ENCODE data around the gene DAZAP2.
"Not testable (repeated sequence)": the region's sequence is repeated elsewhere in the genome, so short reads cannot be mapped to it uniquely, and the experiment has no call there.

Gene DAZAP2

DNA sequence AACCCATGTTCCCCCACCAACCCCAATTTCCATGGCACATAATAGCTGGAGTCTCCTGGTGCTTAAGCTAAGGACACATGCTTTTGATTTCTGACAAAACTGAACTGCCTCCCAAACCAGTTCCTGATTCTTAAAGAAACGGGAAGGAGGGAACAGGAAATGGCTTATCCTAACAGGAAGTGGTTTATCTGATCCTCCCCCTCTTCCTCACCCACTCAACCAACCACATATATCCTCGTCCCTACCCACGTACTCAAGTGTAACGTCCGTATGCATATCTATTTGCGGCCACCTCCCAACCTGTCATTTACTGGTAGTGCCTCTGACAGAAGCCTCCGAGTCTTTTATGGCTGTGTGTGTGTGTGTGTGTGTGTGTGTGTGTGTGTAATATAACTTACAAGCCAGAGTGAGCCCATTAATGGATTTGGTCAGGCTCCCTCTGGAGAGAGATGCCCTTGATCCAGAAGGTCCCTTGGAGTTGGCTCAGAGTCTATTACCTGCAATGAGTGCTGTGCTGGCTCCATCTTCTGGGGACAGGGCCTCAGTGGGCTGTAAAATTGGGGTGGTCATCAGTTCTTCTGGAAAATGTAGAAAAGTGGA, 7.7 kb downstream of the DAZAP2 start:
- DNase-seq (ENCODE audit: low read depth in 2 of 2, low spot score in 1 of 2): no peak

DNA sequence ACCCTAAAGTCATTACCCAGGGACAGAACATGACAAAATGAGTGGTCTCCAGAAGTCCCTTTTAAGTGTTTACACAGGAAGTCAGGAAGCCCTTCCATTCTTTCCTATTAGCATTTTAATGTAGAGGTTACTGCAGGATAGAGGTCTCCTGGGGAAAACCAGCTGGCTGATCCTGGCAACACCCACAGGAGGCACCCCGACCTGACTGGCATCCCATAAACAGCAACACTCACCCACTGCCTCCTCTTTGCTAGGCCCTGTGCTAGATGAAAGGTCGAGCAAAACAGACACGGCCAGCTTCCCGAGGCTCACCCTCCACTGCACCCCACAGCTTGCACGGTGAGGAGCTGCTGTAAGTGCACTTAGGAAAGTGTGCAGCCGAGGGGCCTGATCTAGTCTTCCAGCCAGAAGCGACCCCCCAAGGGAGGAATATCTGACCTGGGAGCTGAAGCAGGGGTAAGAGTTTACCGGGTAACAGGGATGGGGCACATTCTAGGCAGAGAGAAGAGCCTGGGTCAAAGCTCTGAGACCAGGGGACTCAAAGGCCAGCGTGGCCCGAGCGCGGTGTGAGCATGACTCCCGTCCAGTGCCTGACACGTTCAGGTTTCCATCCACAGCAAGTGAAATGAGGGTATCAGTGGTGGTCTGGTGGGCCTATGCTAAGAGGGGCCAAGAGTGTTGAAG, 9.0 kb downstream of the DAZAP2 start:
- no peak for DNase-seq (ENCODE audit: low read depth in 2 of 2, low spot score in 1 of 2)

DNA sequence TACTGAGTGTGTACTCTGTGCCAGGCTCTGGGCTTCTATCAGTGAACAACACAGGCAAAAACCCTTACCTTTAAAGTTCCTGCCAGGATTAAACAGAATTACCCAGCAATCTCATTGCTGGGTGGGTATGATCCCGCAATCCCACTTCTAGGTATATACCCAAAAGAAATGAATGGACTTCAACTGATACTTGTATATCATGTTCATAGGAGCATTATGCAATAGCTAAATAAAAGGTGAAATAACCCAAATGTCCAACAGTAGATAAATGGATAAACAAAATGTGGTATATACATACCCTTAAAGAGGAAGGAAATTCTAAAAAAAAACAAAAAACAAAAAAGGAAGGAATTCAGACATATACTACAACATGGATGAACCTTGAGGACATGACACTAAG, 14.7 kb downstream of the DAZAP2 start:
- DNase-seq (ENCODE audit: low read depth in 2 of 2, low spot score in 1 of 2): no peak

DNA sequence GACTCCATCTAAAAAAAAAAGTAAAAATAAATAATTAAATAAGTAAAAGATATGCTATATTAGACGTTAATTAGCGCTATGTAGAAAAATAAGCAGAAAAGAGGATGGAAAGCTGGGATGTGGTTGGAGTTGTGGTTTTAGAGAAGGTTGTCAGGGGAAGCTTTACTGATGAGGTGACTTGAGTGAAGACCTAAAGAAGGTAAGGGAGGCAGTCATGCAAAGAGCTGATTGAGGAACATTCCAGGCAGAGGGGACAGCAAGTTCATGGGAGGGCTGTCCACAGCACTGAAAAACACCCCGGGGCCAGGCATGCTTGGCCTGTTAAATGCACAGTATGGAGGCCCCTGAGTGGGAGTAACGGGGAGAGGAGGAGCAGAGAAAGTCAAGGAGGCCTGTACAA, 15.9 kb downstream of the DAZAP2 start:
- no peak for DNase-seq (ENCODE audit: low read depth in 2 of 2, low spot score in 1 of 2)

DNA sequence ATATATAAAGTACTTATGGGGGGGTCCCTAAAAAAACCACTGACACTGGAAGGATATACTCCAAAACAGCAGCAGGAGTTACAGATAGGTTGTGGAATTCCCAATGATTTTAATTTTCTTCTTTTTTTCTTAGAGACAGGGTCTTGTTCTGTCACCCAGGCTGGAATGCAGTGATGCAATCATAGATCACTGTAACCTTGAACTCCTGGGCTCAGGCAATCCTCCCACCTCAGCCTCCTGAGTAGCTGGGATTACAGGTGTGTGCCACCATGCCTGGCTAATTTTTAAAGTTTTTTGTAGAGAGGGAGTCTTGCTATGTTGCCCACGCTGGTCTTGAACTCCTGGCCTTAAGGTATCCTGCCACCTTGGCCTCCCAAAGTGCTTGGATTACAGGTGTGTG, 21.0 kb downstream of the DAZAP2 start:
- DNase-seq (ENCODE audit: low read depth in 2 of 2, low spot score in 1 of 2): not testable (repeated sequence)

DNA sequence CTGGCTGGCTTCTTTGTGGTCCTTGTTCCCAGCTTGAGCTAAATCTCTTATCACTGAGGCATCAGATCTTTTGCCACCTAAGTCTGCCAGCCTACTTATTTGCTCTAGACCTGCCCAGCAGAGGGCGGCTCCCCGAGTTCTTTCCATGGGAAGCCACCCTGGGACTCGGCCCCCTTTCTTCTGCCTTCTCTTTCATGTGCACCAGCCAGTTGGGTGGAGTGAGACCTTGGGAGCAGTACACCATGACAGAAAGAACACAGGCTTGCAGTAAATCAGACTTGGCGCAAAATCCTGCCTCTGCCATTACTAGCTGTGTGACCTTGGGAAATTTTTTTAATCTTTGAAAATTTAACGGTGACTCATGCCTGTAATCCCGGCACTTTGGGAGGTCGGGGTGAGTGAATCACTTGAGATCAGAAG, 24.1 kb downstream of the DAZAP2 start:
- no peak for DNase-seq (ENCODE audit: low read depth in 2 of 2, low spot score in 1 of 2)

DNA sequence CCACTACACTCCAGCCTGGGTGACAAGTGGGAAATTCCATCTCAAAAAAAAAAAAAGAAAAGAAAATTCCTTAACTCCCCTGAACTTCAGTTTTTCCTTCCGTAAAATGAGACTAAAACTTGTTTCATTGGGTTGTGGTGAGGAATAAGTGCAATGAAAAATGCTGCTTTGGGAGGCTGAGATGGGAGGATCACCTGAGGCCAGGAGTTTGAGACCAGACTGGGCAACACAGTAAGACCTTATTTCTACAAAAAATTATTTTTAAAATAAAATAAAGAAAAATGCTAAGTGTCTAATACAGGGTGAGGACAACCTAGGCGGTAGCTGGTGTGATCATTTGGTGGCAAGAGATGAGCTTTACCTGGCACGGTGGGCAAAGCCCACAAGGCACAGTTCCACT, 24.7 kb downstream of the DAZAP2 start:
- DNase-seq (ENCODE audit: low read depth in 2 of 2, low spot score in 1 of 2): no peak

DNA sequence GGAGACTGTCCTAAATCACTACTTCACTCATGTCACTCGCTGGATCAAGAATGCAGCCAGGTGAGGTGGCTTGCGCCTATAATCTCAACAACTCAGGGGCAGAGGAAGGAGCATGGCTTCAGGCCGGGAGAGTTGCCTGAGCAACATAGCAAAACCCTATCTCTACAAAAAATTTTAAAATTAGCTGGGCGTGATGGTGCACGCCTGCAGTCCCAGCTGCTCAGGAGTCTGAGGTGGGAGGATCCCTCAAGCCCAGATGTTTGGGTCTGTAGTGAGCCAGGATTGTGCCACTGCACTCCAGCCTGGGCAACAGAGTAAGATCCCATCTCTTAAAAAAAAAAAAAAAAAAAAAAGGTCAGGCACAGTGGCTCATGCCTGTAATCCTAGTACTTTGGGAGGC, 25.7 kb downstream of the DAZAP2 start:
- no peak for DNase-seq (ENCODE audit: low read depth in 2 of 2, low spot score in 1 of 2)

DNA sequence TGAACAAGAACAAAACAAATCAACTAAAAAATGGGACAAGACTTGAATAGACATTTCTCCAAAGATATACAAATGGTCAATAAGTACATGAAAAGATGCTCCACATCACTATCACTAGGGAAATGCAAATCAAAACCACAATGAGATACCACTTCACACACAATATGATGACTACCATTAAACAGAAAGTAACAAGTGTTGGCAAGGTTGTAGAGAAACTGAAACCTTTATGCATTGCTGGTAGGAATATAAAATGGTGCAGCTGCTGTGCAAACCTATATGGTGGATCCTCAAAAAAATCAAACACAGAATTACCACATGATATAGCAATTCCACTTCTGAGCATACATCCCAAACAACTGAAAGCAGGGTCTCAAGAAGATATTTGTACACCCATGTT, 26.4 kb downstream of the DAZAP2 start:
- DNase-seq (ENCODE audit: low read depth in 2 of 2, low spot score in 1 of 2): no peak

DNA sequence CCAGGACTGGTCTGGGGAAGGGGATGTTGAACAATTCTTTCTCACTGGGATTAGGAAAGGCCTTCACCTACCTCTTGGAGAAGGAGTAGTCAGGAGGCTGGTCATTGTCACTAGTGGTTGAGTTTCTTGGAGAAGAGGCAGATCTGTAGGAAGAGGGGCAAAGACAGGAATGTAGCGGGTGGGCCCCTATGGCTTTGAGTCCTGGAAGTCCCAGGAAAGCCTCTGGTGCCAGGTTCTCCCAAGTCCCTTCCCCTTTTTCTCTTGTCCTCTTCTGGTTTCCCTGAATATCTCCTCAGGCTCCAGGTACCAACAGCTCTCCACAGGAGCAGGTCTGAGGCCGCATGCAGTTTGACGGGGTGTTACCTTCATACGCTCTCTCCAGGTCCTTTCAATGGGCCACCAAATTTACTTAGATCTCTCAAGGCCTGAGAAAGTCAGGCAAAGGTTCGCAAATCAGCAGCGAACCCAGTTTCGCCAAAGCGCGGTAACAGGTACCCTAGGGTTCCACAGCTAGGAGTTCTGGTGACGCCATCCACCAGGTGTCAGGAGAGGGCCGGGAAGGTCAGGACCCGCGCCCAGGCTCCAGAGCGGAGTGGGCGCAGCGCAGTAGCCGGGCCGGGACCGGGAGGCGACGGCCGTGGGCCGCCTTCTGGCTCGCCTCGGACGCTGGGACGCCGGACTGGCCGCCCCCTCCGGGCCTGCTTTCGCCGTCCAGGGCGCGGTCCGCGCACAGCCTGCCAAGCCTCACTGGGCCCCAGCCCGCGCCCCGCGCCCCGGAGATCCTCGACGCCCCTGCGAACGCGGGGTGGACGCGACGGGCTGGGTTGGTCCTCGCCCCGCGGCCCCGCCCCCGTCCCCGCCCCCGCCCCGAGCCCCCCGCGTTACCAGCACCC, 30.8 kb downstream of the DAZAP2 start:
- peak; percentile 11 to 37 for DNase-seq (ENCODE audit: low read depth in 2 of 2, low spot score in 1 of 2)

DNA sequence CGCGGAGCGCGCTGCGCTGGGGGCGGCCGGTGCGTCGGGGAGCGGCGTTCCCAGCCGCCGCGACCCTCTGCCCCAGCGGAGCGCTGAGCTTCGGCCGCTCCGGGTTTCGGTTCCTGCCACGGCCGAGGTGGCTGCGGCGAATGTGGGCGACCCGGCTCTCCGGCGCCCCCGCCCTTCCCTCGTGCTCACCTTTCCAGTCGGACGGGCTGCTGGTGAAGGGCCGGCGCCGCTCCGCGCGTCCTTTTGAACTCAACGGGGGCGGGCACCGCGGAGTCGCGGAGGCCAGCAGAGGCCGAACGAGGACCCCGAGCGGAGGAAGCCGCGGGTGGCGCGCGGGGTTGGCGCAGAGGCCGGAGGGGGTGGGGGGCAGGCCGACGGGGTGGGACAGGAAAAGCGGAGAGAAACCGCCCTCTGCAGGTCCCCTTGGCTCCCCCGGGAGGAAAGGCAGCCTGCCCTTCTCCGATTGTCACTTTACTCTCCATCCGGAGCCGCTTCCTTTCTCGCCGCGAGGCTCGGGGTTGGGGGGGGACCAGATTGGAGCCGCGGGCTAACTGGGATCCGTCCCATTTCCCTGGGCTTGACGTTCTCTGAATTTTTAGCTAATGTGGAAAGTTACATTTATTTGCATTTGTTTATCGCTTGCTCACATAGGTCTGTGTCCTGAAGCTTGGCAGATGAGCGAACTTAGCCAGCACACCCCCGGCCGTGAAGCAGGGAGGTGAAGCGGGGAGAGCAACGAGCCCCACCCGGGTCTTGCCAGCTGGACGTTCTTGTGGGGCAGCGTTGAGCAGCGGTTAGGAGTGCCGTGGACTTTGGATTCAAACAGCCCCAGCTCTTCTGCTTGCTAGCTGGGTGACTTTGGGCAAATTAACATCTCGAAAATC, 31.7 kb downstream of the DAZAP2 start, which contains the start of gene SMAGP:
SMAGP (minus strand) TSS at position 349 of the 884 bp plus-strand sequence. CDS start 1,137 bp downstream, outside the sequence.
- peak in 1 of 2 donors; percentile 22 for DNase-seq (ENCODE audit: low read depth in 2 of 2, low spot score in 1 of 2)

DNA sequence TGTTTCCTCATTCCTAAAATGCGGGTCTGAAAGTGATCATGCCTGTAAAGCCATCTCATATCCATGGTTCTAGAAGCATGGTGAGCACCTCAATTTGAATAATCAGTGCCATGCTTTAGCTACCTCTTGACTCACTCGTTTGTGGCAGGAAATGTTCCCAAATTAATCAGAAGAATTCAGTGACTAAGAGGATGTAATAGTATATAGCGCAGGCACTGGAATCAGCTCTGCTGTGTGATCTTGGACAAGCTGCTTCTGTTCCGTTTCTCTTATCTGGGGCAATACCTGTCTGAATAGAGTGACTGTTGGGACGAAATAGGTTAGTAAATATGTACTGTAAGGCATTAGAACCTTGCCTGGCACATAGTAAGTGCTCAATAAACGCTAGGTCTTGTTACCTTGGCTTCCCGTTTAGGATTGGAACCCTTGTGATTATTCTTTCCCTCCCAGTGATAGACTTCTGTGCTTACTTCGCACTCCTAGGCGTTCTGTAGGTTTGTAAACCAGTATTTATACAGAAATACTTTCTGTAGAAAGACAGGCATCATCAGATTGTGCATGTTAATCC, 32.4 kb downstream of the DAZAP2 start:
- no peak for DNase-seq (ENCODE audit: low read depth in 2 of 2, low spot score in 1 of 2)

DNA sequence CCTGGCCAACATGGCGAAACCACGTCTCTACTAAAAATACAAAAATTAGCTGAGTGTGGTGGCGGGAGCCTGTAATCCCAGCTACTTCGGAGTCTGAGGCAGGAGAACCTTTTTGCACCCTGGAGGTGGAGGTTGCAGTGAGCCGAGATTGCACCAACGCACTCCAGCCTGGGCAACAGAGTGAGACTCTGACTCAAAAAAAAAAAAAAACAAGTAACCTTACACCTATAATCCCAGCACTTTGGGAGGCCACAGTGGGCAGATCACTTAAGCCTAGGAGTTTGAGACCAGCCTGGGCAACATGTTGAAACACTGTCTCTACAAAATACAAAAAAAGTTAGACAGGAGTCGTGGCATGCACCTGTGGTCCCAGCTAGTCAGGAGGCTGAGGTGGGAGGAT, 34.2 kb downstream of the DAZAP2 start:
- DNase-seq (ENCODE audit: low read depth in 2 of 2, low spot score in 1 of 2): not testable (repeated sequence)

DNA sequence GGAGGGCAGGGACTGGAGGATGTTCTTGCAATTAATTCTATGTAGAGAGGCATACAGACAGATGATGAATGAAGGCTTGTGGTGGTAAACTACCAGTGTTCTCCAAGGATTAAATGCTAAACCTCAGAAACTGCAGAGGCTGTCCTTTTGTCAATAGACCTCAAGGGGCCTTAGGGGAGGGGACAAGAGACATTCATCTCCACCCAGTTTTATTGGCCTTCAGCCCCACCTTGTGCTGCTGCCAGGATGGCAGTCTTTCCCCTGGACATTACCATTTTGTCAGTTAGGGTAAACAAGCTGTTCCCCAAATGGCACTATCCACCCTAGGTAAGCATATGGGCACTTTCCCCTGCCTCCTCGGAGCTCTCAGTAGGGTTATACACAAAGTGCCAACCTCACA, 36.5 kb downstream of the DAZAP2 start:
- DNase-seq (ENCODE audit: low read depth in 2 of 2, low spot score in 1 of 2): no peak

DNA sequence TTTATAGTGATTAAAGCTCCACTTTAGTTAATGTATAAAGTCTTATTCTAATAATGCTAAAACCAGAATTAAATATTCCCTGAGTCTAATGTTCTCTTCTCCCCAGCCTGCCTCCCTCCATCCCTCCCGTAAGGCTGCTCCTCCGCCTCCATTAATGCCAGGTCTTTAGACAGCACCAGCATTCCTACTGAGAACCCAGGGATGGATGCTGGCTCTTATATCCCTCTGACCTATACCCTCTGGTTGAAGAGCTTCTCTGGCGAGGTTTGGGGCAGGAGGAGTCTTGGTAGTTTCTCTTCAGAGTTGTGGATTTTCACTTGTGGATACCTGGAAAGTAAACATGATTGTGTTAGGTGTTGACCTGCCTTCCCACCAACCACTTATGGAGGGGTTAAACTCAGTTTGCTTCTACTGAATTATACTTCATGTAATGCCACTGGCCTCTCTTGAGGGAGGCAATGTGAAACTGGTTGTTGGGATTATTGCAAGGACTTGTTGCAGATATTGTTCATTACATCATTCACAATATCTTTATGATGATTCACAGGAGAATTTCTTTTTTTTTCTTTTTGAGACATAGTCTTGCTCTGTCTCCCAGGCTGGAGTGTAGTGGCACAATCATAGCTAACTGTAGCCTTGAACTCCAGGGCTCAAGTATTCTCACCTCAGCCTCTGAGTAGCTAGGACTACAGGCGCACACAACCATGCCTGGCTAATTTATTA, 42.7 kb downstream of the DAZAP2 start:
- DNase-seq (ENCODE audit: low read depth in 2 of 2, low spot score in 1 of 2): no peak

DNA sequence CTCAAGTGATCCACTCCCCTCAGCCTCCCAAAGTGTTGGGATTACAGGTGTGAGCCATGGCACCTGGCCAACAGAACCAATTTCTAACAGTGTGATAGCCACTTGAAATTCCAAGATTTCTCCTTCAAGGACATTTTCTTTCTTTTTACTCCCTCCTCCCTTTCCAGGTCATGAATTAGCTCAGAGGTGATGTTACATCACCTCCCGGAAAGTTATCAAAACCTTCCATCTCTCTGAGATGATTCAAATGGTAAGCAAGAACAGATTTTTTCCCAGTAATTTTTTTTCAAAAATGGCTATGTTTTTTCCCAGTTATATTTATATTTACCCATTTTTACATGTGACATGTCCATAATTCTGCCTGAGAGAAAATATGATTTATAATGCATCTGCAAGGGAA, 47.2 kb downstream of the DAZAP2 start:
- DNase-seq (ENCODE audit: low read depth in 2 of 2, low spot score in 1 of 2): no peak

DNA sequence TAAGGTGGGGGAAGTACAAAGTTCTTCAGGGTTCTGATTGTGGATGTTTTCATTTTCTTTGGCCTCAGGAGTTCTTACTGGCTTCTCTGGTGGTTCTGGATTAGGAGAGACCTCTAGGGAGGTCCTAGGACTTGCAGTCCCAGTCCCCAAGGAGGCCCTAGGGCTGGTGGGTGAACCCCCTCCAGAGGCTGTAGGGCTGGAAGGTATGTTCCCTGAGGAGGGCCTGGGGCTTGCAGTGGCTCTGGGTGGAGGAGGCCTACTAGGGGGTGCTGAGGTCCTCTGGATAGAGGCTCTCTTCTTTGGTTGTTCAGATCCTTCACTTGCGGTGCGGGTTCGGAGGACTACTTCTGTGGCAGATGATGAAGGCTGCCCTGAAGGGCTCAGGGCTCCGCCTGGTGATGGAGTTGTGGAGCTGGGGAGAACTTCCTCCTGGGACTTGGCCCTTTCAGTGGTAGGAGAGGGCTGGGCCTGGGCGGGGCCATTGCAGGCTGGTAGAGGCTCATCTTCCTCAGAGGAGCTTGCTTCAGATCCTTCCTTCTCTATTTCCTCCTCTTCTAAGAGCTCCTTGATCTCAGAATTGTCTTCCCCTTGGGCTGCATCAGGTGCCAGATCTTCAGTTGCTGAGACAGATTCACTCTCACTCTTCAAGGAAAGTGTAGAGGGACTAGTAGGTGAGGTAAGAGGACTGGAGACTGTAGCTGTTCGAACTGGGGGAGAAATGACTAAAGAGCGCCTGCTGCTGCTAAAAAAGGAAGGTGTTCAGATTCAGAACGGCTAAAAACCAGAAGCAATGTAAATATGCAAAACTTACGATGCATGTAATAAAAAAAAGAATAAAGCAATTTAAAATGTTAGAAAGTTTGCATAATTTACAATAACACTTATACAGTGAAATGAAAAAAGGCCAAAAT, 53.2 kb downstream of the DAZAP2 start:
- DNase-seq (ENCODE audit: low read depth in 2 of 2, low spot score in 1 of 2): not testable (repeated sequence)

Measured in stimulated activated CD8-positive, alpha-beta memory T cell treated with anti-CD3 and anti-CD28 coated beads, Interleukin-4, amount 100 ng/mL, for 1 hour (primary cell).